GM12864 (cell line): Measurements from ENCODE around the gene ZFHX3.

Experiments
- DNase-seq: peaks from one replicate; pipeline ENCODE4 v3.0.0-alpha.2; 2011; ENCODE audit warnings: low read depth
- H3K4me3 ChIP-seq: 2 replicates; pipeline ENCODE4 v1.5.1; 2011; ENCODE audit warnings: mild to moderate bottlenecking, low read depth, low read length, control low read depth
- TF ChIP-seq, protein P1 (sequence below): IDR thresholded peaks from 2 replicates; pipeline ENCODE4 v1.5.1; 2011; ENCODE audit warnings: low read depth, mild to moderate bottlenecking, moderate library complexity, low read length, control low read depth, inconsistent platforms; ENCODE audit errors: missing control alignments

ZFHX3 gene

DNA sequence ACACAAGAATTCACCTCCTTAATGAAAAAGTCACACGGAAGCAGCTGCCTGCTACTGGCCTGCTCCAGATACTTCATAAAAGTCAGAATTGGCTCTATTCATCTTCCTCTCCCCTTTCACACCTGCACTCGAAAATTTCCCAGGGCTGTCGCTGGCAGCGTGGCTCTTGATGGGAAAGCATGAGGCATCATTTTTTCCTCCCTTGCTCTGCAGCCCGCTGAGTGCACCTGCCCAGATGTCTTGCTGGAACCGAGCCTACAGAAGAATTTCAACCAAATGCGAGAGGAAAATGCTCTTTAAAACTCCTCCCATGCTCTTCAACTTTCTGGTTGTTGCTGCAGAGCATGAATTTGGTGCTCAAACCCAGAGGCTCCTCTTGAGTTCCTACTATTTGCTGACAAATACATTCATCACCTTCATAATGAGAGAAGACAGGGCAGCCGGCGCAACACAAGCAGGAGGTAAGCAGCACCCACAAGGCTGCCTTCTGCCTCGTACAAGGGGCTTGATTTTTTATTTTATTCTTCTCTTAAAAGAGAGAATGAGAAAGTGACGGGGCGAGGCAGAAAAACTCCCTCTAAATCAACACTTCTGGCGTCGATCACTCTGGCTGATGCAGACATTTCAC, 146.8 kb downstream of the ZFHX3 start:
- DNase-seq, result no peak
- no peak overlapping the region for H3K4me3 ChIP-seq
- TF ChIP-seq, protein P1, sequence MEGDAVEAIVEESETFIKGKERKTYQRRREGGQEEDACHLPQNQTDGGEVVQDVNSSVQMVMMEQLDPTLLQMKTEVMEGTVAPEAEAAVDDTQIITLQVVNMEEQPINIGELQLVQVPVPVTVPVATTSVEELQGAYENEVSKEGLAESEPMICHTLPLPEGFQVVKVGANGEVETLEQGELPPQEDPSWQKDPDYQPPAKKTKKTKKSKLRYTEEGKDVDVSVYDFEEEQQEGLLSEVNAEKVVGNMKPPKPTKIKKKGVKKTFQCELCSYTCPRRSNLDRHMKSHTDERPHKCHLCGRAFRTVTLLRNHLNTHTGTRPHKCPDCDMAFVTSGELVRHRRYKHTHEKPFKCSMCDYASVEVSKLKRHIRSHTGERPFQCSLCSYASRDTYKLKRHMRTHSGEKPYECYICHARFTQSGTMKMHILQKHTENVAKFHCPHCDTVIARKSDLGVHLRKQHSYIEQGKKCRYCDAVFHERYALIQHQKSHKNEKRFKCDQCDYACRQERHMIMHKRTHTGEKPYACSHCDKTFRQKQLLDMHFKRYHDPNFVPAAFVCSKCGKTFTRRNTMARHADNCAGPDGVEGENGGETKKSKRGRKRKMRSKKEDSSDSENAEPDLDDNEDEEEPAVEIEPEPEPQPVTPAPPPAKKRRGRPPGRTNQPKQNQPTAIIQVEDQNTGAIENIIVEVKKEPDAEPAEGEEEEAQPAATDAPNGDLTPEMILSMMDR, result no peak

DNA sequence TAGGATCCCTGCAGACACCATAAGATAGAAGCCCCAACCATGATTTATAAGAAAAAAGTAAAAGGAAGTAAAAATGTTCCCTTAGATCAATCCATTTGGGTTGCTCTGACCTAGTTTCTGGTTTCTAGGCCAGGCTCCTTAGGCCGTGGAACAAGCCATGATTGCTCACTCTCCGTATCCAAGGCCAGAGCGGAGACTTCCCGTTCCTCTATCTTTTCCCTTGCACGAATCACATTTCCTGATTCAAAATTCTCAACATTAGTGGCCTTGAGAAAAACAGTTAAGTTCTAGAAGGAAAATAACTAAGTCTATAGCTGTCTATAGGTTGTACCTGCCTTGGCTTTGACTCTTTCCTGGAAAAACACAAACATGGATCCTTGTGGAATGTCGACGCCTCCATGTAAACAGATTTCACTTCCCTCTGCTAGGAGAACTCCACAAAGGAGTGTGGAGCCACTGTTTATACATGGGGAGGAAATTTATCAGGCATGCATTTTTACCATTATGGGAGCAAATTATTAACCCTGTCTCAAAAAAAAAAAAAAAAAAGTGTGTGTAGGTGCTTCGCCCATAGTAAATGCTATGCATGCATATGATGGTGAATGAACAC, 149.6 kb downstream of the ZFHX3 start:
- TF ChIP-seq, protein P1, result no peak
- H3K4me3 ChIP-seq, result no peak overlapping the region
- DNase-seq, result no peak

DNA sequence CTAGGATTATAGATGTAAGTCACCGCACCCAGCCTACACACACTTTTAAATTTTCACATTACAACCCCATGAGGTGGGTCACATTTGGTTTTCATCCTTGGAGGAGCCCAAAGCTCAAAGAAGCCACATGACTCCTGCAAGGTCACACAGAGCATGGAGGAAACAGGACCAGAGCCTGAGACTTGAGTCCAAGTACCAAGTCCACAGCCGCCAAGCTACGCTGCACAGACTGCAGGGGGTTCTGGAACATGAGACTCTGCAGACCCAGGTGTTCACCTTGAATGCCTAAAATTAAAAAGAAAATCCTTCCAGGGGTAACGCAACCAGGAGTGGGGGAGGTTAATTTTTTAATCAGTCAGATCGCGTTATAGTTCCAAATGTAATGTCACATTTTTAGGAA, 150.2 kb downstream of the ZFHX3 start:
- no peak overlapping the region for H3K4me3 ChIP-seq
- TF ChIP-seq, protein P1, result no peak
- no peak for DNase-seq

DNA sequence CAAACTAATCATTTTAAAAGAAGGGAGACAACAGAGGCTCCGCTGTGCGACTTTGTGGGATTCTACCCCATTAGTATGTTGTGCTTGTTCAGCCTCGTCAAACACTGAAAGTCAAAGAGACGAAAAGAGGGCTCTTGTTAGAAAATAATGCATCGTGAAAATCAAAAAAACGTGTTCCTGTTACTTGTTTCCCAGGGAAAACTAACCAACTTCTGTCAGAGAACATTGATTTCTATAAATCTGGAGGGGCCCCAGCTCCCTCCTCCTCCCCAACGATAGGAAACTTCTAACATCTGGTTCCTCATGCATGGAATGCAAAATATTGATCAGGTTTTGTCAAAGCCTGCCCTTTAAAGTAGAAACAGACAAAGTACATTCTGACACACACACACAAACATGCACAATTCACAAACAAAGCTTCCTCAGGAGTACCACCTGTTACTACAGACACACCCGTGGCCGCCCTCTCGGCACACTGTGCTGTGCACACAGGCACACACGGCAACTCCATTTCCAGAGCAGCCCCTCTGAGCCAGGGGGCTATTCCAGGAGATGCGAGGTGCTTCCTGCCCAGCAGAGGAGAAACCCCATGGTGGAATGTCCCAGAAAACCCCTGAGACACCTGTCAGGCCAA, 151.3 kb downstream of the ZFHX3 start:
- H3K4me3 ChIP-seq, result no peak overlapping the region
- TF ChIP-seq, protein P1, result no peak
- no peak for DNase-seq

DNA sequence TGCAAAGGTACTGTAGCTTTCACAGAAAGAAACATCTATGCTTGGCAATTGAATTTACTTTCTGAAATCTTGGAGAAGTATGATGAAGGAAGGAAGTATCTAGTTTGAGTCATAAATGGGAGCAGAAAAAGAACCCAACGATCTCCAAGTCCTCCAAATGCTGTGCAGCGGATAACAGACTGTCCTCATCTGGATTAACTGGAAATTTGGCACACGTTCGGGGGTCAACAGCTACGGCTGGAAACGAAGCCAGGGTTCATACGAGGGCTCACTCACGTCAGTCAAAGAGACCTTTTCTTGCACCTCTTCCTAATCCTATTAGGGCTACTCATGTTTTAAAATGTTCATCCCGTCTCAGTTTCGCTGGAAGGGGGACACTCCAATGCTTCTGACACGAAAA, 152.0 kb downstream of the ZFHX3 start:
- no peak overlapping the region for H3K4me3 ChIP-seq
- no peak for DNase-seq
- TF ChIP-seq, protein P1, result no peak

DNA sequence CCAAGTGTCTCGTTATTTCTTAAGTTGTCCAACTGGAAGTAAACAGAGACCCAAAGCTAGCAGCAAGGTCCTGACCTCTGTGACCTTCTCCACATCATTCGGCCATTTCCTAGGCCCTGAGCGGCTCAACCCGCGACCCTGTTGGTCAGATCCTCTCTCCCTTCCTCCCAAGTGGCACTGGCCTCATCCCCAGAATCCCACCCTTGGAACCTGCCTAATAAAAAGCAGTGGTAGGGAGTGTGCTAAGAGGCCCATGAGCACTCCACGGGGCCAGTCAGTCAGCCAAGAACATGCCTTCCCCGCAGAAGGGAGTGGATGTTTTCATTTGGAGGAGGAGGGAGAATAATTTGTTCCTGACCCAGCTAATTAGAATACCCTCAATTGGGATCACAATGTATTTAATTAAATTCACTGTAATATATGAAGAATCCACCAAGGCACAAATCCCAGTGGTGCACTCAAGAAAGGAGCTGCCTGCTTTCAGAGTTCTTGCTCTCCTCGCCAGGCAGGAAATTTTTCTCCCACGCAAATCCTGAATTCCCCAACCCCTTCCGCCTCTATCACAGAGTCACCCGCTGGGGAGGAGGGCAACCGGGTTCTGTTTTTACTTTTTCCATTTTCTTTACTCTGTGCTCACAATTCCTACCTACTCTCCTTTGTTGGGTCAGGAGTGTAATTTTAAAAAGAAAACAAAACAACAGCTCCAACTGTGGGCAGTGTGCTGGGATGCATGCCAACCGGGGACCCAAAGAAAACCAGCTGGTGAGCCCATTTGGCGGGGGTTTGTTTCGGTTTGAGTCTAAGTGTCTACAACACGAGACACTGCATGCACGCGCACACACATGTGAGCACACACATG, 153.4 kb downstream of the ZFHX3 start:
- no peak overlapping the region for H3K4me3 ChIP-seq
- TF ChIP-seq, protein P1, result no peak
- DNase-seq, result no peak
